T-helper 2 cell treated with Interferon-gamma antibody and Interleukin-4, amounts not matched to agents 5 μg/mL and 100 μg/mL, for 36 hours (primary cell): ENCODE data around the gene ARL3.

Experiments
- DNase-seq: peaks from one replicate; pipeline ENCODE4 v3.0.0; 2021; ENCODE audit warnings: low spot score
- H3K27ac Mint-ChIP-seq: one replicate; pipeline ENCODE4 v1.8.0; 2021; ENCODE audit warnings: mild to moderate bottlenecking, mixed read lengths
- H3K27me3 Mint-ChIP-seq: one replicate; pipeline ENCODE4 v1.8.0; 2021; ENCODE audit warnings: low read depth, mixed read lengths
- H3K36me3 Mint-ChIP-seq: one replicate; pipeline ENCODE4 v1.8.0; 2021; ENCODE audit warnings: low read depth, mixed read lengths
- H3K4me1 Mint-ChIP-seq: one replicate; pipeline ENCODE4 v1.8.0; 2021; ENCODE audit warnings: low read depth, mixed read lengths
- H3K4me3 Mint-ChIP-seq: one replicate; pipeline ENCODE4 v1.8.0; 2022; ENCODE audit warnings: mild to moderate bottlenecking, moderate library complexity, mixed read lengths
- H3K9me3 Mint-ChIP-seq: one replicate; pipeline ENCODE4 v1.8.0; 2021; ENCODE audit warnings: mixed read lengths

Gene ARL3

DNA sequence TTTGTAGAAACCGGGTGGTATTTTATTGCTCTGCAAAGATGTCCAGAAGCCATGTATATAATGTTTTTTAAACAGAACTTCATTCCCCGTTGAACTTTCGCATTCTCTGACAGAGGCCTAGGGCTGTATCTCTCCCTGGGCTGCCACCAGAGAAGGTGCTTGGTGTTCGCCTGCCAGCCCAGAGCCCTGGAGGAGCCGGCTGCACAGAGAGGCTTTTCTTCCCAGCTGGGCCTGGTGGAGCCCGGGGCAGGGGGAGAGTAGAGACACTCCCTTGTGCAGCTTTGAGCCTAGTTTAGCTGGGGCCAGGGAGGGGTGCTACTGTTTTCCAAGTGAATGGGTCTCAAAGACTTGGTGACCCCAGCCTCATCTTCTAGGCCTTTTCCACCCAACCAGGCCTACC, 83.5 kb downstream of the ARL3 start:
- Mint-ChIP-seq H3K36me3 (peaks cover 4% of the 10 kb centered on the region), H3K4me1 (peaks cover 33% of the 10 kb centered on the region), H3K27me3 (no peaks in the 10 kb centered on the region), H3K27ac (no peak overlapping the region), H3K9me3 (no peaks in the 10 kb centered on the region), H3K4me3 (no peak overlapping the region)
- DNase-seq: no peak

- Mint-ChIP-seq H3K36me3 (peaks cover 4% of the 10 kb centered on the region), H3K4me3 (no peak overlapping the region), H3K9me3 (no peaks in the 10 kb centered on the region), H3K27me3 (no peaks in the 10 kb centered on the region), H3K27ac (no peak overlapping the region), H3K4me1 (peaks cover 26% of the 10 kb centered on the region)
- DNase-seq: no peak
These were observed 84.3 kb downstream of the ARL3 start for GRCh38 chr10:102629661-102630614.

- Mint-ChIP-seq H3K4me1 (peaks cover 20% of the 10 kb centered on the region), H3K27me3 (no peaks in the 10 kb centered on the region), H3K36me3 (peaks cover 4% of the 10 kb centered on the region)
These were observed 85.7 kb downstream of the ARL3 start for GRCh38 chr10:102628451-102628911.

DNA sequence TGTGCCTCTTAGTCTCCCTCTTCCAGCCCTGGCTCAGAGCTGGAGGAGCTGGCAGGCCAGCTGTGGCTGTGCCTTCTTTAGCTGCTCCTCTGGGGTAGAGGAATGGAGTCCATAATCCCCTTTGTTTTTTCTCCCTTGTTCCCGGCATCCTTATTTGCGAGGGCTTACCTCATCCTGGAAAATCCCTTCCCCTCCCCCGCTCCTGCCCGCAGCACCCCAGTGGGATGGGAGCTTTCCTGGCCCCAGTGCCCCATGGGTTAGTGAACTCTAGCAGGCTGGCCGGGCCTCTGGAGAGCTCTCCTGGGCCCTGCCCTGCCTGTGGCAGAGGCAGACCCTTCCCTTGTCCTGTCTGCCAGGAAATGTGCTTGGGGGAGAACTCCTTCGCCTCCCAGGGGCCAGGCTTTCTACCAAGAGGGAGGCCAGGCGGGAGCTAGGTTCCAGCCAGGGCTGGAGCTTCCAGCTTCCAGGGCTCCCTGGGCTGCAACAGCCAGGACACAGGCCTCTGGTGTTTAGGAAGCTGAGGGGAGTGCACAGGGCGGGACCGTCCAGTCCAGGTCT, 86.4 kb downstream of the ARL3 start:
- Mint-ChIP-seq H3K9me3 (no peaks in the 10 kb centered on the region), H3K4me1 (peaks cover 14% of the 10 kb centered on the region), H3K36me3 (peaks cover 4% of the 10 kb centered on the region), H3K27ac (peak overlapping the region; percentile 41), H3K27me3 (no peaks in the 10 kb centered on the region), H3K4me3 (no peak overlapping the region)
- no peak for DNase-seq

More at GRCh38 chr10:102628451-102628911, 85.7 kb downstream of the ARL3 start:
- Mint-ChIP-seq H3K27ac (no peak overlapping the region), H3K4me3 (no peak overlapping the region), H3K9me3 (no peaks in the 10 kb centered on the region)
- no peak for DNase-seq

DNA sequence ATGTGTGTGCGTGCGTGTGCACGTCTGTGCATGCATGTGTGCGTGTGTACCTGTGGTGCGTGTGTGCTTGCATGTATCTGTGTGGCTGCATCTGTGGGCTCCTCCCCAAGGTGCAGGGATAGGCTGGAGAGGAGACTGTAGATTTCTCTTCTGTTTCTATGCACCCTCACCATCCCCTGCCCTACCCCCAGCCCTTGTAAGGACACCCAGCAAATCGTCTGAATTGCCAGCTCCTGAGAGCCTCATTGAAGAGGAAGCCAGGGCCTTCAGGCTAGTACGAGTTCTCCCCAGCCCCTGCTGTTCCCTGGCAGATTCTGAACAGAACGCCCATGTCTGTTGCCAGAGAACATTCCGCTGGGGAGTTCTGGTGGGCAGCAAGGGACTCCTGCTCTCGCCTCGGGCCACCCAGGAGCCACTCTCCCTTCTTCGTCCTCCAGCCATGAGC, 86.9 kb downstream of the ARL3 start:
- Mint-ChIP-seq H3K27ac (no peak overlapping the region), H3K4me1 (peaks cover 9% of the 10 kb centered on the region), H3K27me3 (no peaks in the 10 kb centered on the region), H3K9me3 (no peaks in the 10 kb centered on the region), H3K36me3 (peaks cover 4% of the 10 kb centered on the region), H3K4me3 (no peak overlapping the region)
- no peak for DNase-seq

GRCh38 chr10:102626026-102626685, 88.0 kb downstream of the ARL3 start:
- H3K27ac Mint-ChIP-seq: no peak overlapping the region
- peaks cover 4% of the 10 kb centered on the region for H3K36me3 Mint-ChIP-seq
- no peaks in the 10 kb centered on the region for H3K27me3 Mint-ChIP-seq
- DNase-seq: no peak
- no peak overlapping the region for H3K4me3 Mint-ChIP-seq
- no peaks in the 10 kb centered on the region for H3K9me3 Mint-ChIP-seq
- peaks cover 4% of the 10 kb centered on the region for H3K4me1 Mint-ChIP-seq

GRCh38 chr10:102624751-102625645, 89.2 kb downstream of the ARL3 start:
- H3K9me3 Mint-ChIP-seq: no peaks in the 10 kb centered on the region
- H3K27me3 Mint-ChIP-seq: no peaks in the 10 kb centered on the region
- DNase-seq: no peak
- H3K4me3 Mint-ChIP-seq: no peak overlapping the region
- no peaks in the 10 kb centered on the region for H3K4me1 Mint-ChIP-seq
- H3K27ac Mint-ChIP-seq: no peak overlapping the region
- H3K36me3 Mint-ChIP-seq: no peaks in the 10 kb centered on the region

GRCh38 chr10:102624094-102624493, 90.1 kb downstream of the ARL3 start:
- Mint-ChIP-seq H3K27me3 (no peaks in the 10 kb centered on the region), H3K4me3 (no peak overlapping the region), H3K4me1 (no peaks in the 10 kb centered on the region), H3K27ac (no peak overlapping the region), H3K9me3 (no peaks in the 10 kb centered on the region), H3K36me3 (no peaks in the 10 kb centered on the region)
- no peak for DNase-seq
